OCI-LY3 (cell line): ENCODE results near the gene ACACB.

ENCODE experiments used
- CTCF ChIP-seq: fragments of 200-600, 300-600 bp; sonication (generic); IDR thresholded peaks from 2 replicates; pipeline ENCODE4 v1.5.1; 2014; ENCODE audit warnings: antibody characterized with exemption, low read length, low read depth
- EZH2phosphoT487 ChIP-seq: fragments of 200-600 bp; shearing (Covaris generic); IDR thresholded peaks from 2 replicates; pipeline ENCODE4 v1.6.1; 2018; ENCODE audit warnings: antibody characterized with exemption, mixed run types, low read depth

GRCh38 chr12:109261087-109261486, 144.7 kb downstream of the ACACB start:
- TF ChIP-seq CTCF (no peak), EZH2phosphoT487 (no peak)
